ACC112 (cell line): ENCODE data around the gene ZDHHC19.
A peak's percentile ranks its signal among the peaks of the same experiment; 100 is the strongest.
"Not testable (repeated sequence)": the region's sequence is repeated elsewhere in the genome, so short reads cannot be mapped to it uniquely, and the experiment has no call there.

ENCODE experiments used
- H2AFZ ChIP-seq: fragments of 200-600 bp; sonication (generic); one replicate; pipeline ENCODE4 v1.6.0; 2017; ENCODE audit warnings: antibody characterized with exemption, low read length; ENCODE audit not compliant: unreplicated experiment
- H3K27ac ChIP-seq: fragments of 200-600 bp; sonication (generic); 2 replicates; pipeline ENCODE4 v1.5.1; 2014; ENCODE audit warnings: low read depth, mild to moderate bottlenecking, antibody characterized with exemption, low read length, moderate library complexity
- H3K27me3 ChIP-seq: fragments of 200-600 bp; sonication (generic); 2 replicates; pipeline ENCODE4 v1.6.1; 2014; ENCODE audit warnings: mild to moderate bottlenecking, antibody characterized with exemption, low read length, moderate library complexity, mixed read lengths; ENCODE audit not compliant: insufficient read depth
- H3K36me3 ChIP-seq: fragments of 200-600 bp; sonication (generic); 2 replicates; pipeline ENCODE4 v1.6.1; 2016; ENCODE audit warnings: mild to moderate bottlenecking, antibody characterized with exemption, low read length, moderate library complexity, mixed read lengths; ENCODE audit not compliant: insufficient read depth
- H3K4me1 ChIP-seq: fragments of 200-600 bp; sonication (generic); one replicate; pipeline ENCODE4 v1.6.1; 2016; ENCODE audit warnings: low read length, mixed read lengths; ENCODE audit not compliant: insufficient read depth, unreplicated experiment, control insufficient read depth
- H3K4me3 ChIP-seq: fragments of 200-600 bp; sonication (generic); 2 replicates; pipeline ENCODE4 v1.5.1; 2014; ENCODE audit warnings: mild to moderate bottlenecking, low read depth, low read length
- H3K79me2 ChIP-seq: fragments of 200-600 bp; sonication (generic); one replicate; pipeline ENCODE4 v1.6.0; 2016; ENCODE audit warnings: low read length; ENCODE audit not compliant: control insufficient read depth, unreplicated experiment, insufficient read depth

The ZDHHC19 gene

GRCh38 chr3:196215493-196216020 lies 4.4 kb upstream of the ZDHHC19 start:
- H3K4me3 ChIP-seq = no peak overlapping the region
- no peak overlapping the region for H2AFZ ChIP-seq
- no peaks in the 10 kb centered on the region for H3K36me3 ChIP-seq
- H3K79me2 ChIP-seq = no peaks in the 10 kb centered on the region
- peaks cover 15% of the 10 kb centered on the region for H3K4me1 ChIP-seq
- no peaks in the 10 kb centered on the region for H3K27me3 ChIP-seq
- no peak overlapping the region for H3K27ac ChIP-seq

GRCh38 chr3:196214783-196215441 lies 3.7 kb upstream of the ZDHHC19 start:
- H3K27ac ChIP-seq = no peak overlapping the region
- H2AFZ ChIP-seq = no peak overlapping the region
- no peaks in the 10 kb centered on the region for H3K36me3 ChIP-seq
- no peaks in the 10 kb centered on the region for H3K79me2 ChIP-seq
- H3K4me3 ChIP-seq = no peak overlapping the region
- H3K4me1 ChIP-seq = peaks cover 13% of the 10 kb centered on the region
- no peaks in the 10 kb centered on the region for H3K27me3 ChIP-seq

- not testable (repeated sequence) for H2AFZ ChIP-seq, H3K4me3 ChIP-seq, H3K27ac ChIP-seq, H3K79me2 ChIP-seq, H3K27me3 ChIP-seq, H3K4me1 ChIP-seq, H3K36me3 ChIP-seq
These were observed 1.1 kb downstream of the ZDHHC19 start for GRCh38 chr3:196209944-196210672.

GRCh38 chr3:196208942-196209695 lies 2.1 kb downstream of the ZDHHC19 start:
- no peak overlapping the region for H3K4me3 ChIP-seq
- H3K27ac ChIP-seq = no peak overlapping the region
- no peaks in the 10 kb centered on the region for H3K36me3 ChIP-seq
- H3K79me2 ChIP-seq = no peaks in the 10 kb centered on the region
- H3K27me3 ChIP-seq = no peaks in the 10 kb centered on the region
- no peaks in the 10 kb centered on the region for H3K4me1 ChIP-seq
- H2AFZ ChIP-seq = no peak overlapping the region

- no peaks in the 10 kb centered on the region for H3K79me2 ChIP-seq
- H3K4me1 ChIP-seq = no peaks in the 10 kb centered on the region
- H3K36me3 ChIP-seq = no peaks in the 10 kb centered on the region
- H3K27me3 ChIP-seq = no peaks in the 10 kb centered on the region
- peak overlapping the region; percentile 89 for H2AFZ ChIP-seq
- H3K27ac ChIP-seq = no peak overlapping the region
- H3K4me3 ChIP-seq = peak overlapping the region; percentile 74
These were observed 3.2 kb downstream of the ZDHHC19 start for GRCh38 chr3:196207833-196208607.

GRCh38 chr3:196207159-196207832 lies 3.9 kb downstream of the ZDHHC19 start:
- no peak overlapping the region for H2AFZ ChIP-seq
- H3K4me3 ChIP-seq = 0 out of 2 replicates have a peak overlapping the region, but pooled peaks have one; percentile 33
- no peak overlapping the region for H3K27ac ChIP-seq
- H3K36me3 ChIP-seq = no peaks in the 10 kb centered on the region
- no peaks in the 10 kb centered on the region for H3K79me2 ChIP-seq
- H3K27me3 ChIP-seq = no peaks in the 10 kb centered on the region
- H3K4me1 ChIP-seq = no peaks in the 10 kb centered on the region

- not testable (repeated sequence) for H3K27me3 ChIP-seq, H3K79me2 ChIP-seq, H3K4me3 ChIP-seq, H2AFZ ChIP-seq, H3K4me1 ChIP-seq, H3K36me3 ChIP-seq, H3K27ac ChIP-seq
These were observed 5.6 kb downstream of the ZDHHC19 start for GRCh38 chr3:196205442-196206205.

GRCh38 chr3:196203846-196204245 lies 7.4 kb downstream of the ZDHHC19 start:
- H3K4me3 ChIP-seq = no peak overlapping the region
- H3K4me1 ChIP-seq = no peaks in the 10 kb centered on the region
- no peaks in the 10 kb centered on the region for H3K79me2 ChIP-seq
- H3K36me3 ChIP-seq = no peaks in the 10 kb centered on the region
- no peaks in the 10 kb centered on the region for H3K27me3 ChIP-seq
- H2AFZ ChIP-seq = no peak overlapping the region
- no peak overlapping the region for H3K27ac ChIP-seq

GRCh38 chr3:196202516-196202970 lies 8.7 kb downstream of the ZDHHC19 start:
- no peak overlapping the region for H2AFZ ChIP-seq
- H3K79me2 ChIP-seq = no peaks in the 10 kb centered on the region
- H3K27me3 ChIP-seq = no peaks in the 10 kb centered on the region
- no peaks in the 10 kb centered on the region for H3K4me1 ChIP-seq
- no peaks in the 10 kb centered on the region for H3K36me3 ChIP-seq
- H3K4me3 ChIP-seq = no peak overlapping the region
- H3K27ac ChIP-seq = no peak overlapping the region
